ENCODE results near the gene NKD2. TPM values are rescaled to one million over a fixed set of nuclear protein-coding genes. Genes with fewer than 3 reads are reported as not detected.

Gene NKD2
- total and polyA plus RNA-seq, 2 of the 4 experiments (the other 2 are of a cell fraction), result not detected

GRCh38 chr5:1010181-1010510 lies 1.5 kb downstream of the NKD2 start (continued):
- TF ChIP-seq NFE2L2 (IDR thresholded peaks at IDR 0.05; ENCODE audit: low read depth, low read length), result no peak
- TF ChIP-seq CHD1 (IDR thresholded peaks at IDR 0.05; ENCODE audit: low read depth, low read length), result no peak
- no peak for TF ChIP-seq POLR2A (IDR thresholded peaks at IDR 0.05; ENCODE audit: low read depth, low read length)

GRCh38 chr5:1010641-1011046 lies 2.0 kb downstream of the NKD2 start:
- dilution Hi-C loops (cut with HindIII; ENCODE audit: low sequenced_read_pairs, unreplicated experiment) (no loop called here), in situ Hi-C loops (cut with MboI; ENCODE audit: low sequenced_read_pairs) (no loop called here), intact Hi-C loops (cut with micrococcal nuclease) (no loop called here)
- Histone ChIP-seq H4K8ac (ENCODE audit: low read depth in 2 of 2, low read length in 2 of 2) (no peak overlapping the region), H3K9ac (ENCODE audit: low read depth, low read length) (no peak overlapping the region), H4K5ac (ENCODE audit: low read depth, low read length) (no peak overlapping the region), H3K9me1 (ENCODE audit: insufficient read depth, low read length) (no peaks in the 10 kb centered on the region), H3K9me3 (ENCODE audit: control insufficient read depth, insufficient read depth, low read length) (no peaks in the 10 kb centered on the region), H3K36me3 (ENCODE audit: control insufficient read depth, insufficient read depth, low read length) (no peaks in the 10 kb centered on the region), H3K27ac (ENCODE audit: insufficient read depth, low read length) (no peak overlapping the region), H3K14ac (replicated peaks; ENCODE audit: low read depth, low read length) (no peak overlapping the region), H3K4me3 (ENCODE audit: insufficient read depth, low read depth, low read length) (no peak overlapping the region), H3K27me3 (ENCODE audit: control insufficient read depth, insufficient read depth, low read length) (peaks cover 71% of the 10 kb centered on the region), H2AK9ac (replicated peaks; ENCODE audit: low read depth, low read length, poor library complexity) (no peak overlapping the region), H3K79me1 (ENCODE audit: low read depth in 1 of 2, low read length in 2 of 2) (no peaks in the 10 kb centered on the region), H4K91ac (ENCODE audit: insufficient read depth, low read depth, low read length) (no peak overlapping the region), H3K56ac (ENCODE audit: extremely low read depth, insufficient read depth, low read length) (no peak overlapping the region), H2BK120ac (ENCODE audit: low read depth, low read length) (no peak overlapping the region), H2BK5ac (ENCODE audit: low read depth, low read length, poor library complexity, severe bottlenecking) (no peak overlapping the region), H3K4me1 (ENCODE audit: control insufficient read depth, insufficient read depth, low read length) (no peaks in the 10 kb centered on the region; the same call in 1 of the 2 replicates), H2AFZ (replicated peaks; ENCODE audit: low read length, poor library complexity) (peak overlapping the region; percentile 32), H2AK5ac (ENCODE audit: low read depth, low read length) (no peak overlapping the region), H3K18ac (ENCODE audit: low read depth, low read length) (no peak overlapping the region), H4K20me1 (ENCODE audit: insufficient read depth, low read length) (no peaks in the 10 kb centered on the region), H2BK20ac (ENCODE audit: low read depth, low read length) (no peak overlapping the region), H2BK15ac (ENCODE audit: low read depth, low read length) (no peak overlapping the region), H3K4ac (ENCODE audit: low read depth, low read length) (no peak overlapping the region), H3K23ac (ENCODE audit: low read depth, low read length) (no peak overlapping the region), H3K4me2 (ENCODE audit: low read depth, low read length) (no peak overlapping the region)
- TF ChIP-seq CTCF (conservative IDR thresholded peaks at IDR 0.05; ENCODE audit: low read depth, low read length), result no peak
- no peak for TF ChIP-seq BHLHE40 (IDR thresholded peaks at IDR 0.05; ENCODE audit: low read depth, low read length)
- TF ChIP-seq RAD21 (IDR thresholded peaks at IDR 0.05; ENCODE audit: low read length), result no peak
- TF ChIP-seq FOS (IDR thresholded peaks at IDR 0.05; ENCODE audit: low read depth, low read length), result no peak
- no peak for TF ChIP-seq CHD1 (IDR thresholded peaks at IDR 0.05; ENCODE audit: low read depth, low read length)
- no peak for TF ChIP-seq MAZ (IDR thresholded peaks at IDR 0.05; ENCODE audit: borderline replicate concordance, low read depth, low read length)
- TF ChIP-seq RCOR1 (IDR thresholded peaks at IDR 0.05; ENCODE audit: insufficient replicate concordance, low read length), result no peak
- no peak for TF ChIP-seq CEBPB (IDR thresholded peaks at IDR 0.05; ENCODE audit: low read depth, low read length)
- TF ChIP-seq SMC3 (IDR thresholded peaks at IDR 0.05; ENCODE audit: low read depth, low read length), result no peak
- no peak for TF ChIP-seq NFE2L2 (IDR thresholded peaks at IDR 0.05; ENCODE audit: low read depth, low read length)
- no peak for TF ChIP-seq POLR2A (IDR thresholded peaks at IDR 0.05; ENCODE audit: low read depth, low read length)
- TF ChIP-seq MAFK (IDR thresholded peaks at IDR 0.05; ENCODE audit: low read depth, low read length), result no peak
- TF ChIP-seq ELK1 (IDR thresholded peaks at IDR 0.05; ENCODE audit: borderline replicate concordance, low read depth, low read length), result no peak
- no peak for TF ChIP-seq USF2 (IDR thresholded peaks at IDR 0.05; ENCODE audit: low read depth, low read length)
- ChIA-PET CTCF (interaction anchor here (2.1 kb wide), 1 partner anchor 76 kb away, joined by 6 read pairs; no protein-coding TSS in a partner anchor), POLR2A (ENCODE audit: unreplicated experiment) (no interaction called here)
- ATAC-seq (ENCODE audit: low read depth) (no peak), DNase-seq (no peak)
- WGBS, 2 experiments (ENCODE audit: extremely low coverage in 2 of 2, insufficient read length in 1 of 2), result 55% methylated on average over 4 of the region's 13 CpGs; no CpG with 5 or more reads in 1 of the 2 experiments
- BruUV-seq (replicated peaks), result no TSS peak

Measured in IMR-90 (cell line).